PC-9 (cell line): ENCODE data around the gene SLC7A6. TPM values are rescaled to one million over a fixed set of nuclear protein-coding genes. Genes with fewer than 3 reads are reported as not detected.

ENCODE experiments used
- BruUV-seq: library from RNA; stranded (reverse); fragments of 400-500 nt; replicated peaks from 2 replicates; lab custom pipeline; 2021; lab: Mats Ljungman, UMichigan
- CTCF ChIA-PET: fragments of 300-600 bp; sonication (Branson Sonifier 250); formaldehyde crosslinking; loops from one replicate; lab custom pipeline; 2022; ENCODE audit warnings: antibody characterized with exemption; lab: Charles Lee
- POLR2A ChIA-PET: fragments of 300-600 bp; sonication (Branson Sonifier 250); formaldehyde crosslinking; loops from one replicate; lab custom pipeline; 2022; ENCODE audit warnings: antibody characterized with exemption; ENCODE audit not compliant: unreplicated experiment; lab: Charles Lee
- DNase-seq, 2 experiments: peaks; one replicate each; pipeline versions ENCODE4 v3.0.0 to v3.0.0-alpha.2; 2015 to 2022; ENCODE audit warnings: mixed read lengths in 1 of 2
- H2AFZ ChIP-seq: fragments of 200-600 bp; sonication (generic); 2 replicates; pipeline ENCODE4 v1.8.1; 2017; ENCODE audit warnings: antibody characterized with exemption
- H3F3A ChIP-seq: fragments of 200-600 bp; sonication (generic); 2 replicates; pipeline ENCODE4 v1.8.1; 2017; ENCODE audit warnings: antibody characterized with exemption, mild to moderate bottlenecking, low read depth; ENCODE audit not compliant: insufficient read depth
- H3K27ac ChIP-seq: fragments of 200-600 bp; sonication (generic); 2 replicates; pipeline ENCODE4 v1.6.1; 2016; ENCODE audit warnings: mixed run types
- H3K27me3 ChIP-seq: fragments of 200-600 bp; sonication (generic); 2 replicates; pipeline ENCODE4 v1.6.1; 2016; ENCODE audit warnings: low read depth, mixed run types; ENCODE audit not compliant: insufficient read depth
- H3K36me3 ChIP-seq: fragments of 200-600 bp; sonication (generic); 2 replicates; pipeline ENCODE4 v1.6.1; 2016; ENCODE audit warnings: low read depth, mixed run types
- H3K4me1 ChIP-seq: fragments of 200-600 bp; sonication (generic); replicated peaks from 2 replicates; pipeline ENCODE4 v1.6.1; 2016; ENCODE audit warnings: mixed run types; ENCODE audit not compliant: insufficient read depth
- H3K4me2 ChIP-seq: fragments of 200-600 bp; sonication (generic); 2 replicates; pipeline ENCODE4 v1.6.1; 2017; ENCODE audit warnings: mixed run types
- H3K4me3 ChIP-seq: fragments of 200-600 bp; sonication (generic); 2 replicates; pipeline ENCODE4 v1.6.1; 2016; ENCODE audit warnings: mixed run types
- H3K79me2 ChIP-seq: fragments of 200-600 bp; sonication (generic); 2 replicates; pipeline ENCODE4 v1.6.1; 2017; ENCODE audit warnings: low read depth, mixed run types
- H3K9me2 ChIP-seq: fragments of 200-600 bp; sonication (generic); 2 replicates; pipeline ENCODE4 v1.8.1; 2017; ENCODE audit warnings: mild to moderate bottlenecking; ENCODE audit not compliant: insufficient read depth
- H3K9me3 ChIP-seq: fragments of 200-600 bp; sonication (generic); 2 replicates; pipeline ENCODE4 v1.8.1; 2016; ENCODE audit warnings: low read depth; ENCODE audit not compliant: insufficient read depth
- H4K20me1 ChIP-seq: fragments of 200-600 bp; sonication (generic); 2 replicates; pipeline ENCODE4 v1.8.1; 2017; ENCODE audit not compliant: insufficient read depth
- EZH2 ChIP-seq: fragments of 200-600 bp; sonication (generic); IDR thresholded peaks from 2 replicates; pipeline ENCODE4 v1.8.0; 2017; ENCODE audit warnings: antibody characterized with exemption, low read depth
- intact Hi-C: fragments of 100-400 bp; cut with micrococcal nuclease; formaldehyde crosslinking; loops from one replicate; pipeline ENCODE4 v1.10.0; 2022; ENCODE audit not compliant: unreplicated experiment
- total RNA-seq: library from RNA; stranded (reverse); gene quantifications from 2 replicates; pipeline ENCODE4 v1.2.3, GENCODE V29; 2021
- TF ChIP-seq, protein P1 (sequence below): fragments of 200-600 bp; sonication (generic); conservative IDR thresholded peaks from 2 replicates; pipeline ENCODE4 v1.6.1; 2017; ENCODE audit warnings: mixed run types, antibody characterized with exemption, mild to moderate bottlenecking, moderate library complexity

Gene SLC7A6
- total RNA-seq, 1 experiment from 2014 or later = 44.7 TPM

DNA sequence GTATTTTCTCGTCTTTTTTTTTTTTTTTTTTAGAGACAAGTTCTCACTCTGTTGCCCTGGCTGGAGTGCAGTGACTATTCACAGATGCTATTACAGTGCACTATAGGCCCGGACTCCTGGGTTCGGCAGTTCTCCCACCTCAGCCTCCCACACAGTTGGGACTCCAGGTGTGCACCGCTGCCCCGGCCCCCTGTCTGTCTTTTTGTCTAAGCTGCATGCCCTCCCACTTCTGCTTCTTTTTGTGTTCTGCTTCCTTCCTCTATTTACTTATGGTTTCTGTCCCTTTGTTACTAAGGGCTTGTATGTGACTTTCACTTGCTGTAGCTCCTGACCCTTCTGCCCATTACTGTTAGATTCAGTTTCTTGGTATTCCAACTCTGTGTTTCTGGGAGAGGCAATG, 20.5 kb downstream of the SLC7A6 start:
- Histone ChIP-seq H3K4me3 (no peak overlapping the region), H3K36me3 (no peaks in the 10 kb centered on the region), H3K79me2 (no peaks in the 10 kb centered on the region), H3F3A (no peaks in the 10 kb centered on the region), H3K4me2 (no peak overlapping the region), H4K20me1 (peaks cover 6% of the 10 kb centered on the region), H3K4me1 (0 out of 2 replicates have a peak, but pooled peaks cover 7% of the 10 kb centered on the region), H2AFZ (no peak overlapping the region), H3K9me3 (no peaks in the 10 kb centered on the region), H3K9me2 (no peaks in the 10 kb centered on the region), H3K27ac (no peak overlapping the region), H3K27me3 (no peaks in the 10 kb centered on the region)
- CTCF ChIA-PET = no interaction called here
- no peak for DNase-seq
- TF ChIP-seq, protein P1, sequence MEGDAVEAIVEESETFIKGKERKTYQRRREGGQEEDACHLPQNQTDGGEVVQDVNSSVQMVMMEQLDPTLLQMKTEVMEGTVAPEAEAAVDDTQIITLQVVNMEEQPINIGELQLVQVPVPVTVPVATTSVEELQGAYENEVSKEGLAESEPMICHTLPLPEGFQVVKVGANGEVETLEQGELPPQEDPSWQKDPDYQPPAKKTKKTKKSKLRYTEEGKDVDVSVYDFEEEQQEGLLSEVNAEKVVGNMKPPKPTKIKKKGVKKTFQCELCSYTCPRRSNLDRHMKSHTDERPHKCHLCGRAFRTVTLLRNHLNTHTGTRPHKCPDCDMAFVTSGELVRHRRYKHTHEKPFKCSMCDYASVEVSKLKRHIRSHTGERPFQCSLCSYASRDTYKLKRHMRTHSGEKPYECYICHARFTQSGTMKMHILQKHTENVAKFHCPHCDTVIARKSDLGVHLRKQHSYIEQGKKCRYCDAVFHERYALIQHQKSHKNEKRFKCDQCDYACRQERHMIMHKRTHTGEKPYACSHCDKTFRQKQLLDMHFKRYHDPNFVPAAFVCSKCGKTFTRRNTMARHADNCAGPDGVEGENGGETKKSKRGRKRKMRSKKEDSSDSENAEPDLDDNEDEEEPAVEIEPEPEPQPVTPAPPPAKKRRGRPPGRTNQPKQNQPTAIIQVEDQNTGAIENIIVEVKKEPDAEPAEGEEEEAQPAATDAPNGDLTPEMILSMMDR = no peak
- TF ChIP-seq EZH2 = no peak
- no TSS peak for BruUV-seq
- intact Hi-C loops = no loop called here
- POLR2A ChIA-PET = no interaction called here

DNA sequence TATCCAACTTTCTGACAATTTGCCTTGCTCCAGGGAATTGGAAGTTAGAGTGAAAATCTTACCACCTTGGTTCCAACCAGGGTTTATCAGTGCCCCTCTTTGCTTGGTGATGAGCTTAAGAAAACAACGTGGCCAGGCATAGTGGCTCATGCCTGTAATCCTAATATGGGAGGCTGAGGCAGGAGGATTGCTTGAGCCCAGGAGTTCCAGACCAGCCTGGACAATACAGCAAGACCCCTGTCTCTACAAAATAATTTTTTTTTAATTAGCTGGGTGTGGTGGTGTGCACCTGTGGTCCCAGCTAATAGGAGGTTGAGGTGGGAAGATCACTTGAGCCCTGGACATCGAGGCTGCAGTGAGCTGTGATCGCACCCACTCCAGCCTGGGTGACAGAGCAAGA, 21.4 kb downstream of the SLC7A6 start:
- TF ChIP-seq, protein P1 = no peak
- no peak for TF ChIP-seq EZH2
- ChIA-PET CTCF (interaction anchor here (0.7 kb wide), 1 partner anchor 136 kb away, joined by 8 read pairs; no protein-coding TSS in a partner anchor), POLR2A (no interaction called here)
- H3F3A ChIP-seq = no peaks in the 10 kb centered on the region
- no peaks in the 10 kb centered on the region for H3K27me3 ChIP-seq
- H3K4me3 ChIP-seq = no peak overlapping the region
- intact Hi-C loops = no loop called here
- no peaks in the 10 kb centered on the region for H3K36me3 ChIP-seq
- DNase-seq = no peak
- H3K4me1 ChIP-seq = 0 out of 2 replicates have a peak, but pooled peaks cover 7% of the 10 kb centered on the region
- BruUV-seq = no TSS peak
- H4K20me1 ChIP-seq = peaks cover 4% of the 10 kb centered on the region
- H3K4me2 ChIP-seq = no peak overlapping the region
- H3K79me2 ChIP-seq = no peaks in the 10 kb centered on the region
- H3K9me2 ChIP-seq = no peaks in the 10 kb centered on the region
- no peaks in the 10 kb centered on the region for H3K9me3 ChIP-seq
- no peak overlapping the region for H2AFZ ChIP-seq
- no peak overlapping the region for H3K27ac ChIP-seq

DNA sequence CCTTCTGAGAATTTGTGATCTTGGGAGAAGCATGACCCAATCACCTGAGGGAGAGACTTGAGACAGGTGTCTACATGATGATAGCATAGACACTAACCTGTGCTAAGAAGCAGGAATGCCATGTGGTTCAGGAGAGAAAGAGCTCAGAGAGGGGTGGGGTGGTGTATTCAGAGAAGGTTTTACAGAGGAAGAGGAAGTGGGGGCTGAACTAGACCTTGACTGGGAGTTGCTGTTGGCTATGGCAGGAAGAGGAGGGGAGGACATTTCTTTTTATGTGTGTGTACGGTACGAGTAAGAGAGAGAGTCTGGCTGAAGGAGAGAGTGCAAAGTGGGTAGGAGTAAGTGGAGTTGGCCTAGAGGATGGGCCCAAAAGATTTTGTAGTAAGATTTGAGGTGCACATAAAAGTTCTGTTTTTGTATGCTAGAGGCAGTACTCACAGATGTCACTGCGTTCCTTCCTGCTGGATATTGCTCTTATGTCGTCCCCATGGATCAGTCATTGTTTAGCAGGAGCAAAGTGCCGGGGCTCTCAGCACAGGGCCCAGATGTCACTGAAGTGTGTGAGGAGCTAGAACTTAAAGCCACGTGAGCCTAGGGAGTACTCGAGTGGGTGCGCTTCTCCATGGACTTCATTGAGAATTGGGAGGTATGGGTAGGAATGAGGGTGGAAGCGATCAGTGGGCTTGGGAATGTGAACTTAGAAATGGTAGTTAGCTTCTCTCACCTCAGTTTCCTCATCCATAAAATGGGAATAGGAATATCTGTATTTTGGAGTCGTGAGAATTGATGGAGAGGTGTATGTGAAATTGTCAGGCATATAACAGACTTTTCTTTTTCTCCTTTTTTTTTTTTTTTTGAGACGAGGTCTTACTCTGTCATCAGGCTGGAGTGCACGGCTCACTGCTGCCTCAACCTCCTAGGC, 22.1 kb downstream of the SLC7A6 start:
- H3F3A ChIP-seq = no peaks in the 10 kb centered on the region
- no peak overlapping the region for H2AFZ ChIP-seq
- no peaks in the 10 kb centered on the region for H3K9me2 ChIP-seq
- intact Hi-C loops = no loop called here
- no peaks in the 10 kb centered on the region for H3K27me3 ChIP-seq
- DNase-seq = no peak
- POLR2A ChIA-PET = interaction anchor here (0.6 kb wide), 1 partner anchor 567 kb away, joined by 3 read pairs; no protein-coding TSS in a partner anchor
- TF ChIP-seq EZH2 = no peak
- TF ChIP-seq, protein P1 = no peak
- no peaks in the 10 kb centered on the region for H3K9me3 ChIP-seq
- H4K20me1 ChIP-seq = peaks cover 4% of the 10 kb centered on the region
- CTCF ChIA-PET = interaction anchor here (0.7 kb wide), 1 partner anchor 135 kb away, joined by 8 read pairs; no protein-coding TSS in a partner anchor
- no peak overlapping the region for H3K4me3 ChIP-seq
- no peaks in the 10 kb centered on the region for H3K79me2 ChIP-seq
- 0 out of 2 replicates have a peak, but pooled peaks cover 4% of the 10 kb centered on the region for H3K36me3 ChIP-seq
- no peak overlapping the region for H3K4me2 ChIP-seq
- H3K4me1 ChIP-seq = 0 out of 2 replicates have a peak, but pooled peaks cover 7% of the 10 kb centered on the region
- no TSS peak for BruUV-seq
- no peak overlapping the region for H3K27ac ChIP-seq
